MCF 10A (cell line): Measurements from ENCODE around the gene IKBIP. TPM values are rescaled to one million over a fixed set of nuclear protein-coding genes. Genes with fewer than 3 reads are reported as not detected.

ENCODE experiments used
- BruUV-seq: library from RNA; stranded (reverse); fragments of 400-500 nt; replicated peaks from 2 replicates; lab custom pipeline; 2021; lab: Mats Ljungman, UMichigan
- CTCF ChIA-PET: fragments of 300-600 bp; sonication (Branson Sonifier 250); formaldehyde crosslinking; extraction: SDS; loops from one replicate; lab custom pipeline; 2021; ENCODE audit warnings: antibody characterized with exemption, inconsistent platforms; lab: Yijun Ruan, JAX
- POLR2A ChIA-PET: fragments of 300-600, 350-650 bp; sonication (Branson Sonifier 250); formaldehyde crosslinking; extraction: SDS; loops from one replicate; lab custom pipeline; 2020; ENCODE audit warnings: antibody characterized with exemption, inconsistent platforms; lab: Yijun Ruan, JAX
- DNase-seq: peaks from one replicate; pipeline ENCODE4 v3.0.0-alpha.2; 2018; ENCODE audit not compliant: unreplicated experiment
- H3K27ac Mint-ChIP-seq: one replicate; pipeline ENCODE4 v1.8.0; 2022; ENCODE audit warnings: mild to moderate bottlenecking, low read depth, mixed read lengths; ENCODE audit not compliant: unreplicated experiment
- H3K27me3 Mint-ChIP-seq: one replicate; pipeline ENCODE4 v1.8.0; 2022; ENCODE audit warnings: mixed read lengths; ENCODE audit not compliant: insufficient read depth, unreplicated experiment
- H3K36me3 Mint-ChIP-seq: one replicate; pipeline ENCODE4 v1.8.0; 2022; ENCODE audit warnings: mild to moderate bottlenecking, moderate library complexity, mixed read lengths; ENCODE audit not compliant: insufficient read depth, unreplicated experiment
- H3K4me1 Mint-ChIP-seq: one replicate; pipeline ENCODE4 v1.8.0; 2022; ENCODE audit warnings: mixed read lengths; ENCODE audit not compliant: insufficient read depth, unreplicated experiment
- H3K4me3 Mint-ChIP-seq: one replicate; pipeline ENCODE4 v1.8.0; 2022; ENCODE audit warnings: mild to moderate bottlenecking, moderate library complexity, mixed read lengths; ENCODE audit not compliant: unreplicated experiment
- H3K9me3 Mint-ChIP-seq: one replicate; pipeline ENCODE4 v1.8.0; 2022; ENCODE audit warnings: mixed read lengths; ENCODE audit not compliant: unreplicated experiment
- CTCF ChIP-seq: fragments of 200-600 bp; IDR thresholded peaks from one replicate; pipeline ENCODE4 v1.8.0; 2022; ENCODE audit warnings: antibody characterized with exemption, mild to moderate bottlenecking; ENCODE audit not compliant: unreplicated experiment
- intact Hi-C: fragments of 100-400 bp; cut with micrococcal nuclease; formaldehyde crosslinking; loops from 2 replicates; pipeline ENCODE4 v1.14.1; 2022
- total RNA-seq: library from RNA; stranded (reverse); gene quantifications from 2 replicates; pipeline ENCODE4 v1.2.3, GENCODE V29; 2022

Gene IKBIP
- total RNA-seq, 1 experiment from 2014 or later, result 43.0 TPM

DNA sequence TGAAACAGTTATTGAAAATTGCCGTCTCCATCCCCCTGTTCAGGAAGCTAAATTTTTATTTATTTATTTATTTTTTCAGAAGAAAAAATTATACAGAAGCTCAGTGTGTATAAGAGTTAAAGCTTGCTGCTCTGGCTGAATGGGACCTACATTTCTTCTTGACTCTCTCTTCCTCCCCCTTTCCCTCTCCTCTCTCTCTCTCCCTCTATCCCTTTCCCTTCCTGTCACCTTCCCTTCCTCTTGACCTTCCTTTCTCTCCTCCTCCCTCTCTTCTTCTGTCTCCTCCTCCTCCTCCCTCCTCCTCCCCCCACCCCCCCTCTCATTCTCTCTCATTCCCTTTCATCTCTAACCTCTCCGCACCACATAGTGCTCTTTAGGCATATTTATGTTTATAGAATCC lies 39.6 kb upstream of the IKBIP start:
- CTCF ChIA-PET, result interaction anchor here (0.7 to 1.1 kb wide), 4 partner anchors 15 to 314 kb away, joined by 3 to 7 read pairs (median 4); no protein-coding TSS in a partner anchor

DNA sequence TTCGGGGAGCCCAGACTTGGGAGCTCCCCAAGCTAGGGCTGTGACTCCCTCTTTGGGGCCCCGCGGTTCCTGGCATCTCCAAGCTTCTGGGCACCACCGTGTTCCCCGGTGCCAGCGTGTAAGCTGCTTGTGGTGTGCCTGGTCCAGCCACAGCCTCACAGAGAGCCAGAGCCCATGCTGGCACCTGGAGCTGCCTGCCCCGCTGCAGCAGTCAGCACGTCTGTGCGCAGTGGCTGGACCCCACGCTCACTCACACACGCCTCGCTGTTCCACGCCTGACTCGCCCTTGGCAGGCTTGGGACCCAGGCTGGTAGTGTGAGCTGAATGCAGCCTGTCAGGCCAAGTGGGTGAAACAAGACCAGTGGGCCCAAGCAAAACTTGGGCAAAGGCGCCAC lies 35.0 kb upstream of the IKBIP start:
- CTCF ChIA-PET, result interaction anchor here (0.6 to 1.1 kb wide), 5 partner anchors 28 to 508 kb away, joined by 3 to 5 read pairs (median 4); no protein-coding TSS in a partner anchor
- DNase-seq, result no peak
- Mint-ChIP-seq H3K27me3 (no peaks in the 10 kb centered on the region), H3K4me3 (no peak overlapping the region), H3K36me3 (peaks cover 47% of the 10 kb centered on the region), H3K27ac (no peak overlapping the region), H3K9me3 (no peaks in the 10 kb centered on the region), H3K4me1 (no peaks in the 10 kb centered on the region)
- no TSS peak for BruUV-seq
- POLR2A ChIA-PET, result no interaction called here
- intact Hi-C loops, result no loop called here
- no peak for TF ChIP-seq CTCF

More for the DNA sequence above, 39.6 kb upstream of the IKBIP start:
- peaks cover 64% of the 10 kb centered on the region for H3K36me3 Mint-ChIP-seq
- no peak overlapping the region for H3K27ac Mint-ChIP-seq
- intact Hi-C loops, result no loop called here
- BruUV-seq, result no TSS peak
- H3K9me3 Mint-ChIP-seq, result no peaks in the 10 kb centered on the region
- POLR2A ChIA-PET, result interaction anchor here (1.0 to 1.1 kb wide), 2 partner anchors 12 to 314 kb away, joined by 3 read pairs; no protein-coding TSS in a partner anchor
- no peak for DNase-seq
- no peak for TF ChIP-seq CTCF
- H3K4me3 Mint-ChIP-seq, result no peak overlapping the region
- no peaks in the 10 kb centered on the region for H3K4me1 Mint-ChIP-seq
- H3K27me3 Mint-ChIP-seq, result no peaks in the 10 kb centered on the region

DNA sequence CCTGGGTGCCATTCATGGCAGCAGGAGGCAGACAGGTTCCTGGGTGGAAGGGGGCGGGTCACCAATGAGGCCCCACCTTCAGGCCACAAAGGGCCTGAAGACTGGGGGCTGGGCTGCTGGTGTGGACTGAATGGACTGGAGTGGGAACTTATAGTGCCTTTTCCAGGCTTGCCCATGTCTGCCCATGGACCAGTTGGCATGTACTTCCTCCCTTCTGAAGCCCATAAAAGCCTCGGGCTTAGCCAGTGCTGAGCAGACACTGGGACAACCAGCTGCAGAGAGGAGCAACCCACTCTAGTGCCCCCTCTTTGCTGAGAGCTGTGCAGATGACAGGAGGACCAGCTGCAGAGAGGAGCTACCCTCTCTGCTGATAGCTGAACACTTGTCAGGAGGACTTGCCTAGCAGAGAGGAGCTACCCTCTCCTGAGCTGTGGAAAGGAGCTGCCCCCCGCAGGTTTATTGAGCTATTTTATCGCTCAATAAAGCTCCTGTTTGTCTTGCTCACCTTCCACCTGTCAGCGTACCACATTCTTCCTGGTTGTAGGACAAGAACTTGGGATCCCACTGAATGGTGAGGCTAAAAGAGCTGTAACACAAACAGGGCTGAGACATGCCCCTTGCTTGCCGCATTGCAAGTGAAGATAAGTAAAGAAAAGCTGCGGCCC lies 34.5 kb upstream of the IKBIP start:
- H3K9me3 Mint-ChIP-seq, result no peaks in the 10 kb centered on the region
- intact Hi-C loops, result no loop called here
- no peak overlapping the region for H3K27ac Mint-ChIP-seq
- no peak for TF ChIP-seq CTCF
- BruUV-seq, result no TSS peak
- H3K36me3 Mint-ChIP-seq, result peaks cover 42% of the 10 kb centered on the region
- DNase-seq, result no peak
- CTCF ChIA-PET, result interaction anchor here (0.6 to 1.1 kb wide), 6 partner anchors 20 to 508 kb away, joined by 3 to 5 read pairs (median 4); no protein-coding TSS in a partner anchor
- no peaks in the 10 kb centered on the region for H3K4me1 Mint-ChIP-seq
- H3K4me3 Mint-ChIP-seq, result no peak overlapping the region
- POLR2A ChIA-PET, result no interaction called here
- H3K27me3 Mint-ChIP-seq, result no peaks in the 10 kb centered on the region

- intact Hi-C loops, result no loop called here
- H3K4me1 Mint-ChIP-seq, result no peaks in the 10 kb centered on the region
These were observed 33.8 kb upstream of the IKBIP start for GRCh38 chr12:98678236-98678945.

More at GRCh38 chr12:98678236-98678945, 33.8 kb upstream of the IKBIP start:
- ChIA-PET CTCF (interaction anchor here (0.6 to 1.6 kb wide), 6 partner anchors 13 to 1597 kb away, joined by 3 to 5 read pairs (median 3); no protein-coding TSS in a partner anchor), POLR2A (interaction anchor here (0.6 to 0.9 kb wide), 2 partner anchors 15 to 318 kb away, joined by 3 to 4 read pairs; no protein-coding TSS in a partner anchor)
- H3K27me3 Mint-ChIP-seq, result no peaks in the 10 kb centered on the region
- H3K27ac Mint-ChIP-seq, result no peak overlapping the region
- no peaks in the 10 kb centered on the region for H3K9me3 Mint-ChIP-seq
- peaks cover 35% of the 10 kb centered on the region for H3K36me3 Mint-ChIP-seq
- DNase-seq, result no peak
- no peak for TF ChIP-seq CTCF
- H3K4me3 Mint-ChIP-seq, result no peak overlapping the region
- BruUV-seq, result no TSS peak
